ENCODE data around the gene GALNT2. TPM values are rescaled to one million over a fixed set of nuclear protein-coding genes. Genes with fewer than 3 reads are reported as not detected.

Gene GALNT2
- polyA plus RNA-seq, 3 donors, result 19.6 to 25.6 (median 23.4) TPM

DNA sequence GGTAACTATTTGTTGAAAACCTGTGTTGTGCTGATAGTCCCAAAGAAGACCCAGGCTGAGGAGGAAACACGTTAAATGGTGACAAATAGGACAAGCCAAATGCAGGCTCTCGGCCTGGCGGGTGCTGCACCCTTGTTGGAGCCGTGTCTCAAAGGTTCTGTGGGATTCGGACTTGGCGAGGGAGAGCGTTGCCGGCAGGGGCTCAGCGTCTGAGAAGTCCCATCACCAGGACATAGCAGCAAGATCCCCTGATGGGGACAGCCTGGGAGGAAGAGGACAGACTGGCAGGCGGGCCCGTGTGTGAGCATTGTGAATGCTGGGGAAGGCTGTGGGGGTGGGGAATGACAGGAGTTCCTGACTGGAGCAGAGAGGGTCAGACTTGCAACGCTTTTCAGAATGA, 216.6 kb downstream of the GALNT2 start:
- Histone ChIP-seq H3K79me2 (ENCODE audit: insufficient read depth, low read length) (no peaks in the 10 kb centered on the region), H4K20me1 (ENCODE audit: insufficient read depth, low read length) (no peaks in the 10 kb centered on the region), H3K27ac (ENCODE audit: low read depth in 1 of 2, low read length in 2 of 2) (no peak overlapping the region), H3K36me3 (replicated peaks in 1 of 2; ENCODE audit: control insufficient read depth in 1 of 2, insufficient read depth in 2 of 2, low read length in 2 of 2) (peaks cover 25 to 41% of the 10 kb centered on the region in 2 donors), H3K4me2 (replicated peaks; ENCODE audit: extremely low read depth, low read length, poor library complexity, severe bottlenecking) (no peak overlapping the region), H2AFZ (ENCODE audit: insufficient read depth, low read depth, low read length, poor library complexity, severe bottlenecking) (no peak overlapping the region), H3K9ac (ENCODE audit: insufficient read depth, low read length, poor library complexity, severe bottlenecking) (no peak overlapping the region), H3K27me3 (ENCODE audit: control insufficient read depth in 2 of 2, insufficient read depth in 2 of 2, low read length in 2 of 2) (no peaks in the 10 kb centered on the region), H3K4me1 (ENCODE audit: control insufficient read depth in 1 of 2, insufficient read depth in 2 of 2, low read length in 2 of 2) (no peaks in the 10 kb centered on the region), H3K9me3 (replicated peaks in 1 of 2; ENCODE audit: control insufficient read depth in 1 of 2, insufficient read depth in 1 of 2, low read length in 2 of 2) (no peaks in the 10 kb centered on the region), H3K4me3 (replicated peaks in 1 of 3; ENCODE audit: low read depth in 2 of 3, low read length in 3 of 3) (no peak overlapping the region)
- intact Hi-C loops (cut with micrococcal nuclease), result no loop called here
- Mint-ChIP-seq H3K4me1 (no peaks in the 10 kb centered on the region), H3K4me3 (no peak overlapping the region), H3K27me3 (ENCODE audit: low read depth in 3 of 3) (peaks cover 0 to 6% (median 1%) of the 10 kb centered on the region in 3 donors), H3K27ac (peak overlapping the region in 1 of 7 donors; percentile 48), H3K9me3 (peaks cover 0 to 2% (median 0%) of the 10 kb centered on the region in 7 donors), H3K36me3 (peaks cover 28 to 40% of the 10 kb centered on the region in 2 donors)
- TF ChIP-seq, protein P1, sequence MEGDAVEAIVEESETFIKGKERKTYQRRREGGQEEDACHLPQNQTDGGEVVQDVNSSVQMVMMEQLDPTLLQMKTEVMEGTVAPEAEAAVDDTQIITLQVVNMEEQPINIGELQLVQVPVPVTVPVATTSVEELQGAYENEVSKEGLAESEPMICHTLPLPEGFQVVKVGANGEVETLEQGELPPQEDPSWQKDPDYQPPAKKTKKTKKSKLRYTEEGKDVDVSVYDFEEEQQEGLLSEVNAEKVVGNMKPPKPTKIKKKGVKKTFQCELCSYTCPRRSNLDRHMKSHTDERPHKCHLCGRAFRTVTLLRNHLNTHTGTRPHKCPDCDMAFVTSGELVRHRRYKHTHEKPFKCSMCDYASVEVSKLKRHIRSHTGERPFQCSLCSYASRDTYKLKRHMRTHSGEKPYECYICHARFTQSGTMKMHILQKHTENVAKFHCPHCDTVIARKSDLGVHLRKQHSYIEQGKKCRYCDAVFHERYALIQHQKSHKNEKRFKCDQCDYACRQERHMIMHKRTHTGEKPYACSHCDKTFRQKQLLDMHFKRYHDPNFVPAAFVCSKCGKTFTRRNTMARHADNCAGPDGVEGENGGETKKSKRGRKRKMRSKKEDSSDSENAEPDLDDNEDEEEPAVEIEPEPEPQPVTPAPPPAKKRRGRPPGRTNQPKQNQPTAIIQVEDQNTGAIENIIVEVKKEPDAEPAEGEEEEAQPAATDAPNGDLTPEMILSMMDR (IDR thresholded peaks at IDR 0.05), result no peak
- WGBS (ENCODE audit: insufficient coverage), result over 99% methylated on average over 9 of the region's 12 CpGs
- no peak for DNase-seq

DNA sequence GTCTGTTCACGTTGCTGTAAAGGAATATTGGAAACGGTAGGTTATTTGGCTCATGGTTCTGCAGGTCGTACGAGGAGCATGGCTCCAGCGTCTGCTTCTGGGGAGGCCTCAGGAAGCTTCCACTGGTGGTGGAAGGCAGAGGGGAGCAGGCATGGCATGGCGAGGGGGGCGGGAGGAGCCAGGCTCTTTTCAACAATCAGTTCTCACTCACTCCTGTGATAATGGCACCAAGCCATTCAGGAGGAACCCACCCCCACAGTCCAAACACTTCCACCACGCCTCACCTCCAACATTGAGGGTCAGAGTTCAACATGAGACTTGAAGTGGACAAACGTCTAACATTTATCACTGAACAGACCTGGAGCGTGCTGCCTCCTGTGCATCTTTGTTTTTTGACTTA, 217.9 kb downstream of the GALNT2 start:
- Histone ChIP-seq H2AFZ (ENCODE audit: insufficient read depth, low read depth, low read length, poor library complexity, severe bottlenecking) (no peak overlapping the region), H3K27ac (ENCODE audit: low read depth in 1 of 2, low read length in 2 of 2) (no peak overlapping the region), H3K4me1 (ENCODE audit: control insufficient read depth in 1 of 2, insufficient read depth in 2 of 2, low read length in 2 of 2) (no peaks in the 10 kb centered on the region), H3K79me2 (ENCODE audit: insufficient read depth, low read length) (no peaks in the 10 kb centered on the region), H3K36me3 (replicated peaks in 1 of 2; ENCODE audit: control insufficient read depth in 1 of 2, insufficient read depth in 2 of 2, low read length in 2 of 2) (peaks cover 13 to 29% of the 10 kb centered on the region in 2 donors), H4K20me1 (ENCODE audit: insufficient read depth, low read length) (no peaks in the 10 kb centered on the region), H3K4me2 (replicated peaks; ENCODE audit: extremely low read depth, low read length, poor library complexity, severe bottlenecking) (no peak overlapping the region), H3K9me3 (replicated peaks in 1 of 2; ENCODE audit: control insufficient read depth in 1 of 2, insufficient read depth in 1 of 2, low read length in 2 of 2) (no peaks in the 10 kb centered on the region), H3K27me3 (ENCODE audit: control insufficient read depth in 2 of 2, insufficient read depth in 2 of 2, low read length in 2 of 2) (no peaks in the 10 kb centered on the region), H3K4me3 (replicated peaks in 1 of 3; ENCODE audit: low read depth in 2 of 3, low read length in 3 of 3) (no peak overlapping the region), H3K9ac (ENCODE audit: insufficient read depth, low read length, poor library complexity, severe bottlenecking) (no peak overlapping the region)
- peaks cover 0 to 2% (median 0%) of the 10 kb centered on the region in 7 donors for H3K9me3 Mint-ChIP-seq
- TF ChIP-seq, protein P1 (IDR thresholded peaks at IDR 0.05), result no peak
- intact Hi-C loops (cut with micrococcal nuclease), result no loop called here
- peaks cover 0 to 6% (median 1%) of the 10 kb centered on the region in 3 donors for H3K27me3 Mint-ChIP-seq (ENCODE audit: low read depth in 3 of 3)
- no peak overlapping the region for H3K4me3 Mint-ChIP-seq
- over 99% methylated on average over 10 of the region's 10 CpGs for WGBS (ENCODE audit: insufficient coverage)
- no peak overlapping the region for H3K27ac Mint-ChIP-seq
- no peaks in the 10 kb centered on the region for H3K4me1 Mint-ChIP-seq
- DNase-seq, result no peak
- H3K36me3 Mint-ChIP-seq, result peaks cover 16 to 28% of the 10 kb centered on the region in 2 donors

All from CD14-positive monocyte (primary cell).